Measurements from ENCODE around the gene MRPL12.
"Not testable (repeated sequence)": the region's sequence is repeated elsewhere in the genome, so short reads cannot be mapped to it uniquely, and the experiment has no call there.

Gene MRPL12

DNA sequence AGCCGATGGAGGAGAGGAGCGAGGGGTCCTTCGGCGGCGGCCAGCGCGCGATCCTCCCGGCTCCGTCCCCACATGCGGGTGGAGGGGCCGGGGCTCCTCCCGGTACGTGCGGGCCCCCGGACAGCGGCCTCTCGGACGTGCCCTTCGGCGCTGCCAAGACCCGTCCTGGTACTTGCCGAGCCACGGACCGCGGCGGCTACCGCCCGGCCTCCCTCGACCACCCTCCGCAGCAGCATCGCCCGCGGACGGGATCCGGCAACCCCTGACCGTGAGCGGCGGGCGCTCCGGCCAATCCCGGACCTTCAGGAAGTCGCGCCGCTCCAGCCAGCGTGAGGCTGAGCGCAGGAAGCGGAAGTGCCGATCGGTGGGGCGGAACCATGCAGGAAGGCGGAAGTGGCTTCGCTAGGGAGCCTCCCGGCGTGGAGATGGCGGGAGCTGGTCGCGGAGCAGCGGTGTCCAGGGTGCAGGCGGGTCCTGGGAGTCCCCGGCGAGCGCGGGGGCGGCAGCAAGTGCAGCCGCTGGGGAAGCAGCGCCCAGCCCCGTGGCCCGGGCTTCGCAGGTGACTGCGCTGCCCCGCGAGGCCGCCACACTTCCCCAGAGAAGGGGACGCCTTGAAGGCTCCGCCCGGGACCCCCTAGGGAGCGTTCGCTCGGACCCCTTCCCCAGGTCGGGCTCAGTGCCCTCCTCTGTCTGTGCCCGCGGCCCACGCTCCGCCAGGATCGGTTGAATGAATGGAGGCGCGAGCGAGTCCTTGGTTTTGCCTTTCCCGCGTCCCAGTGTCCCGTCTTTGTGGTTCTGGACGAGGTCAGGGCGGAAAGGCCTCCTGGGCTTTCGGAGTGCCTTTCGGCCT, 36.6 kb upstream of the MRPL12 start, which contains the start of the genes CCDC137 and OXLD1:
TSS of gene CCDC137 (plus strand) at position 396 of the 850 bp plus-strand sequence. CDS start at position 426, 30 bp downstream.
TSS of gene OXLD1 (minus strand) at position 264 of the 850 bp plus-strand sequence. CDS start at position 236, 28 bp downstream.
- peak; percentile 98 for DNase-seq (ENCODE audit: low read depth)
- H3K9me3 ChIP-seq (ENCODE audit: control insufficient read depth, low read length) = no peaks in the 10 kb centered on the region
- no peaks in the 10 kb centered on the region for H3K27me3 ChIP-seq (replicated peaks; ENCODE audit: control insufficient read depth, insufficient read depth, low read length)
- H3K4me1 ChIP-seq (ENCODE audit: control insufficient read depth, insufficient read depth, low read length) = peaks cover 21% of the 10 kb centered on the region
- peaks cover 30% of the 10 kb centered on the region for H3K36me3 ChIP-seq (ENCODE audit: control insufficient read depth, insufficient read depth, low read length, severe bottlenecking)
- peak within 1 kb of the TSS; percentile 97 for H3K9ac ChIP-seq (ENCODE audit: low read length)
- peak within 1 kb of the TSS; percentile 97 for H3K4me3 ChIP-seq (ENCODE audit: low read length)

- H3K27me3 ChIP-seq (replicated peaks; ENCODE audit: control insufficient read depth, insufficient read depth, low read length) = no peaks in the 10 kb centered on the region
- DNase-seq (ENCODE audit: low read depth) = no peak
- H3K4me1 ChIP-seq (ENCODE audit: control insufficient read depth, insufficient read depth, low read length) = peaks cover 21% of the 10 kb centered on the region
These were observed 35.4 kb upstream of the MRPL12 start for GRCh38 chr17:81667754-81668153.

GRCh38 chr17:81672504-81672903, 30.7 kb upstream of the MRPL12 start:
- Histone ChIP-seq H3K27me3 (replicated peaks; ENCODE audit: control insufficient read depth, insufficient read depth, low read length) (no peaks in the 10 kb centered on the region), H3K4me3 (ENCODE audit: low read length) (no peak overlapping the region), H3K36me3 (ENCODE audit: control insufficient read depth, insufficient read depth, low read length, severe bottlenecking) (peaks cover 52% of the 10 kb centered on the region), H3K9ac (ENCODE audit: low read length) (no peak overlapping the region), H3K4me1 (ENCODE audit: control insufficient read depth, insufficient read depth, low read length) (peaks cover 14% of the 10 kb centered on the region), H3K9me3 (ENCODE audit: control insufficient read depth, low read length) (no peaks in the 10 kb centered on the region)
- no peak for DNase-seq (ENCODE audit: low read depth)

More at GRCh38 chr17:81667754-81668153, 35.4 kb upstream of the MRPL12 start:
- H3K9me3 ChIP-seq (ENCODE audit: control insufficient read depth, low read length) = no peaks in the 10 kb centered on the region
- peaks cover 42% of the 10 kb centered on the region for H3K36me3 ChIP-seq (ENCODE audit: control insufficient read depth, insufficient read depth, low read length, severe bottlenecking)
- peak overlapping the region; percentile 58 for H3K4me3 ChIP-seq (ENCODE audit: low read length)
- peak overlapping the region; percentile 42 for H3K9ac ChIP-seq (ENCODE audit: low read length)

GRCh38 chr17:81672954-81673353, 30.2 kb upstream of the MRPL12 start:
- Histone ChIP-seq H3K36me3 (ENCODE audit: control insufficient read depth, insufficient read depth, low read length, severe bottlenecking) (peaks cover 52% of the 10 kb centered on the region), H3K4me1 (ENCODE audit: control insufficient read depth, insufficient read depth, low read length) (peaks cover 10% of the 10 kb centered on the region), H3K9ac (ENCODE audit: low read length) (no peak overlapping the region), H3K27me3 (replicated peaks; ENCODE audit: control insufficient read depth, insufficient read depth, low read length) (no peaks in the 10 kb centered on the region), H3K4me3 (ENCODE audit: low read length) (no peak overlapping the region), H3K9me3 (ENCODE audit: control insufficient read depth, low read length) (no peaks in the 10 kb centered on the region)
- DNase-seq (ENCODE audit: low read depth) = no peak

- Histone ChIP-seq H3K36me3 (ENCODE audit: control insufficient read depth, insufficient read depth, low read length, severe bottlenecking) (peaks cover 52% of the 10 kb centered on the region), H3K9ac (ENCODE audit: low read length) (no peak overlapping the region), H3K4me3 (ENCODE audit: low read length) (no peak overlapping the region), H3K27me3 (replicated peaks; ENCODE audit: control insufficient read depth, insufficient read depth, low read length) (no peaks in the 10 kb centered on the region), H3K4me1 (ENCODE audit: control insufficient read depth, insufficient read depth, low read length) (peaks cover 10% of the 10 kb centered on the region), H3K9me3 (ENCODE audit: control insufficient read depth, low read length) (no peaks in the 10 kb centered on the region)
- DNase-seq (ENCODE audit: low read depth) = no peak
These were observed 29.5 kb upstream of the MRPL12 start for GRCh38 chr17:81673561-81674258.

- DNase-seq (ENCODE audit: low read depth) = peak; percentile 38
- not testable (repeated sequence) for H3K4me3 ChIP-seq (ENCODE audit: low read length); H3K9me3 ChIP-seq (ENCODE audit: control insufficient read depth, low read length); H3K27me3 ChIP-seq (replicated peaks; ENCODE audit: control insufficient read depth, insufficient read depth, low read length); H3K4me1 ChIP-seq (ENCODE audit: control insufficient read depth, insufficient read depth, low read length); H3K9ac ChIP-seq (ENCODE audit: low read length)
- peaks cover 35% of the 10 kb centered on the region for H3K36me3 ChIP-seq (ENCODE audit: control insufficient read depth, insufficient read depth, low read length, severe bottlenecking)
These were observed 27.5 kb upstream of the MRPL12 start for GRCh38 chr17:81675515-81676221.

DNA sequence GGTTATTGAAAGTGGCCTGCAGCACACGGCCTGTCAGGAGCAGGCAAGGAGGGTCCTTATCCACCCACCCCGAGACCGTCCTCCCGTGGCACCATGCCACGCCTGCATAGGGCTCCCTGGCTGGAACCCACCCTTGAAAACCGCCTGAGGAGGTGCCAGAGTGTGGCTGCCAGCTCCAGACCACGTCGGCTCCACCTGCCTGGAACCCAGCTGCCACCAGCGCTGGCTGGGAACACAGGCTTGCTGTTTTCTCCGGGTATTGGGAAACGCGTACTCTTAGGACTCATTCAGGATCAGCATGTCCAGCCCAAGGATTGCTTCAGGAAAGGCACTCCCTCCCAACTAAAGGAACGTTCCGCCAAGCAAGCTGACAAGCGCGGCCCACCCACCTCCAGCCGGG, 26.3 kb upstream of the MRPL12 start:
- H3K9ac ChIP-seq (ENCODE audit: low read length) = no peak overlapping the region
- H3K4me1 ChIP-seq (ENCODE audit: control insufficient read depth, insufficient read depth, low read length) = peaks cover 12% of the 10 kb centered on the region
- no peaks in the 10 kb centered on the region for H3K9me3 ChIP-seq (ENCODE audit: control insufficient read depth, low read length)
- no peak overlapping the region for H3K4me3 ChIP-seq (ENCODE audit: low read length)
- no peak for DNase-seq (ENCODE audit: low read depth)
- H3K27me3 ChIP-seq (replicated peaks; ENCODE audit: control insufficient read depth, insufficient read depth, low read length) = no peaks in the 10 kb centered on the region
- H3K36me3 ChIP-seq (ENCODE audit: control insufficient read depth, insufficient read depth, low read length, severe bottlenecking) = peaks cover 24% of the 10 kb centered on the region

DNA sequence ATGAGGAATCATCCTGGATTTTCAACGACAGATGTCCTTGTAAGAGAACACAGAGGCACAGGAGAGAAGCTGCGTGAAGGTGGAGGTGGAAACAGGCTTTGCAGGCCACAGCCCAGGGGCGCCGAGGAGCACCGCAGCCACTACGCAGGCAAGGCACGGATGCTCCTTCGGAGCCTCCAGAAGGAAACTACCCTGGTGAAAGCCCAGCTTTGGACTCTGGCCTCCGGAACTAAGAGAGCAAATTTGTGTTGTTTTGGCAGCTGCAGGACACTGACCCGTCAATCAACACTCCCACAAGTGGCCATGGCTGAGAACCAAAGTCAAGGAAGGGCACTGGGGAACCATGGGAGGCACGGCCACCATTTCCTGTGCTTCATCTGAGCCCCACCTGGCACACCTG, 23.0 kb upstream of the MRPL12 start:
- peaks cover 31% of the 10 kb centered on the region for H3K4me1 ChIP-seq (ENCODE audit: control insufficient read depth, insufficient read depth, low read length)
- peak overlapping the region; percentile 36 for H3K9ac ChIP-seq (ENCODE audit: low read length)

GRCh38 chr17:81681672-81682071, 21.5 kb upstream of the MRPL12 start:
- peaks cover 10% of the 10 kb centered on the region for H3K36me3 ChIP-seq (ENCODE audit: control insufficient read depth, insufficient read depth, low read length, severe bottlenecking)
- H3K4me3 ChIP-seq (ENCODE audit: low read length) = no peak overlapping the region
- no peaks in the 10 kb centered on the region for H3K9me3 ChIP-seq (ENCODE audit: control insufficient read depth, low read length)
- H3K4me1 ChIP-seq (ENCODE audit: control insufficient read depth, insufficient read depth, low read length) = peaks cover 33% of the 10 kb centered on the region
- H3K9ac ChIP-seq (ENCODE audit: low read length) = no peak overlapping the region
- DNase-seq (ENCODE audit: low read depth) = no peak
- no peaks in the 10 kb centered on the region for H3K27me3 ChIP-seq (replicated peaks; ENCODE audit: control insufficient read depth, insufficient read depth, low read length)

More for the DNA sequence above, 23.0 kb upstream of the MRPL12 start:
- H3K36me3 ChIP-seq (ENCODE audit: control insufficient read depth, insufficient read depth, low read length, severe bottlenecking) = no peaks in the 10 kb centered on the region
- DNase-seq (ENCODE audit: low read depth) = no peak
- H3K9me3 ChIP-seq (ENCODE audit: control insufficient read depth, low read length) = no peaks in the 10 kb centered on the region
- no peak overlapping the region for H3K4me3 ChIP-seq (ENCODE audit: low read length)
- no peaks in the 10 kb centered on the region for H3K27me3 ChIP-seq (replicated peaks; ENCODE audit: control insufficient read depth, insufficient read depth, low read length)

DNA sequence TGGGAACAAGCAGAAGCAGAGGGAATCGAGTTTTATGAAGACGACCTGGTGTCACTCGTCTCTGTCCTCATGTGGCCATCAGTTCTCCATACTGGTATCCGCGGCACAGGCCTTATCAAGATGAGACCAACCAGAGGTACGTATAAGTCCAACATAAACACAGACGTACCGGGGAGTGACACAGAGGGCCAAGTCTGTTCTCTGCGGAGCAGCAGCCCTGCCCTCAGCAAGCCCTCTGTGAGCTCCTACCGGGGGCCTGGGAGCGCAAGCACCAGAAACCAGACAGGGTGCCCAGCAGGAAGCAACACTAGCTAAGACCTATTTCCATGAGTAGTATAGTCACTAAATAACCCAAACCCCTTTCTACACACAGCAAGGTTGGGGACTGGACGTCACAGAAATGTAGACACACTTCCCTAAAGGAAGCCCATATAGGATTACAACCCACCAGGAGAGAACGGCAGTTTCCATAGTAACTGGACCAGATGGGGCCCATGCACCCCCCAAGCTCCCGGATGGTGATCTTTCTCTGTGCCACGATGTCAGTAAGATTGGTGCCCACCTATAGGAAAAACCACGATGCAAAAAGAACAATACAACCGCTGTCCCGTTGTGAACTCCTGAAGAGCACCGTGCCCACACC, 20.5 kb upstream of the MRPL12 start:
- Histone ChIP-seq H3K4me3 (ENCODE audit: low read length) (peak overlapping the region; percentile 89), H3K9me3 (ENCODE audit: control insufficient read depth, low read length) (no peaks in the 10 kb centered on the region), H3K36me3 (ENCODE audit: control insufficient read depth, insufficient read depth, low read length, severe bottlenecking) (peaks cover 20% of the 10 kb centered on the region), H3K27me3 (replicated peaks; ENCODE audit: control insufficient read depth, insufficient read depth, low read length) (no peaks in the 10 kb centered on the region), H3K9ac (ENCODE audit: low read length) (peak overlapping the region; percentile 96), H3K4me1 (ENCODE audit: control insufficient read depth, insufficient read depth, low read length) (peaks cover 27% of the 10 kb centered on the region)
- peak; percentile 51 for DNase-seq (ENCODE audit: low read depth)
